ENCODE results near the gene TRIM50.

Gene TRIM50

GRCh38 chr7:73343671-73344380, 15.9 kb upstream of the TRIM50 start:
- H3K27me3 Mint-ChIP-seq (ENCODE audit: low read depth) = peaks cover 10% of the 10 kb centered on the region

GRCh38 chr7:73342645-73343044, 14.8 kb upstream of the TRIM50 start:
- Mint-ChIP-seq H3K4me3 (peak overlapping the region in 2 of 3 experiments; percentile 2 to 65), H3K36me3 (ENCODE audit: low read depth) (no peaks in the 10 kb centered on the region), H3K27ac (peak overlapping the region; percentile 29 to 78 (median 47)), H3K27me3 (ENCODE audit: low read depth) (peaks cover 10% of the 10 kb centered on the region), H3K4me1 (peaks cover 41% of the 10 kb centered on the region), H3K9me3 (no peaks in the 10 kb centered on the region)
- TF ChIP-seq CTCF (IDR thresholded peaks at IDR 0.05; ENCODE audit: unreplicated experiment in 3 of 3) = peak; percentile 60 to 76 (median 73)

More at GRCh38 chr7:73343671-73344380, 15.9 kb upstream of the TRIM50 start:
- no peak for TF ChIP-seq CTCF (IDR thresholded peaks at IDR 0.05; ENCODE audit: unreplicated experiment in 3 of 3)
- no peak overlapping the region for H3K27ac Mint-ChIP-seq
- H3K36me3 Mint-ChIP-seq (ENCODE audit: low read depth) = no peaks in the 10 kb centered on the region
- no peak overlapping the region for H3K4me3 Mint-ChIP-seq
- no peaks in the 10 kb centered on the region for H3K9me3 Mint-ChIP-seq
- peaks cover 41% of the 10 kb centered on the region for H3K4me1 Mint-ChIP-seq

GRCh38 chr7:73341877-73342276, 14.0 kb upstream of the TRIM50 start:
- no peaks in the 10 kb centered on the region for H3K36me3 Mint-ChIP-seq (ENCODE audit: low read depth)
- H3K4me1 Mint-ChIP-seq = peaks cover 37% of the 10 kb centered on the region
- H3K27me3 Mint-ChIP-seq (ENCODE audit: low read depth) = peaks cover 10% of the 10 kb centered on the region
- H3K9me3 Mint-ChIP-seq = no peaks in the 10 kb centered on the region
- H3K4me3 Mint-ChIP-seq = no peak overlapping the region
- H3K27ac Mint-ChIP-seq = peak overlapping the region in 1 of 3 experiments; percentile 78
- TF ChIP-seq CTCF (IDR thresholded peaks at IDR 0.05; ENCODE audit: unreplicated experiment in 3 of 3) = no peak

- Mint-ChIP-seq H3K27ac (no peak overlapping the region), H3K27me3 (ENCODE audit: low read depth) (peaks cover 10% of the 10 kb centered on the region), H3K4me3 (no peak overlapping the region), H3K9me3 (no peaks in the 10 kb centered on the region), H3K36me3 (ENCODE audit: low read depth) (no peaks in the 10 kb centered on the region), H3K4me1 (peaks cover 27% of the 10 kb centered on the region)
- TF ChIP-seq CTCF (IDR thresholded peaks at IDR 0.05; ENCODE audit: unreplicated experiment in 3 of 3) = no peak
These were observed 12.6 kb upstream of the TRIM50 start for GRCh38 chr7:73340514-73340913.

- Mint-ChIP-seq H3K36me3 (ENCODE audit: low read depth) (no peaks in the 10 kb centered on the region), H3K27ac (no peak overlapping the region), H3K4me1 (peaks cover 10% of the 10 kb centered on the region), H3K27me3 (ENCODE audit: low read depth) (peaks cover 9% of the 10 kb centered on the region), H3K9me3 (no peaks in the 10 kb centered on the region), H3K4me3 (no peak overlapping the region)
- TF ChIP-seq CTCF (IDR thresholded peaks at IDR 0.05; ENCODE audit: unreplicated experiment in 3 of 3) = no peak
These were observed 10.4 kb upstream of the TRIM50 start for GRCh38 chr7:73338321-73338720.

GRCh38 chr7:73332447-73332846, 4.6 kb upstream of the TRIM50 start:
- no peaks in the 10 kb centered on the region for H3K9me3 Mint-ChIP-seq
- H3K4me3 Mint-ChIP-seq = no peak overlapping the region
- peaks cover 6% of the 10 kb centered on the region for H3K4me1 Mint-ChIP-seq
- no peak for TF ChIP-seq CTCF (IDR thresholded peaks at IDR 0.05; ENCODE audit: unreplicated experiment in 3 of 3)
- H3K36me3 Mint-ChIP-seq (ENCODE audit: low read depth) = no peaks in the 10 kb centered on the region
- peak overlapping the region in 2 of 3 experiments; percentile 34 to 66 for H3K27ac Mint-ChIP-seq
- peaks cover 11% of the 10 kb centered on the region for H3K27me3 Mint-ChIP-seq (ENCODE audit: low read depth)
